HCT116 (cell line): ENCODE results near the gene KRT2. TPM values are rescaled to one million over a fixed set of nuclear protein-coding genes. Genes with fewer than 3 reads are reported as not detected.

Experiments
- ATAC-seq: fragments of 200-7000 bp; cut with Tn5 transposase; 2 replicates; pipeline ENCODE4 v1.9.1; 2020; ENCODE audit warnings: mild to moderate bottlenecking, moderate library complexity
- BruUV-seq: library from RNA; stranded (reverse); fragments of 400-500 nt; replicated peaks from 2 replicates; lab custom pipeline; 2021; lab: Mats Ljungman, UMichigan
- CTCF ChIA-PET: fragments of 300-600 bp; sonication (Branson Sonifier 250); formaldehyde crosslinking; loops from one replicate; lab custom pipeline; 2021; ENCODE audit warnings: antibody characterized with exemption; lab: Charles Lee
- POLR2A ChIA-PET: fragments of 300-600, 350-600 bp; sonication (Branson Sonifier 250); formaldehyde crosslinking; loops from one replicate; lab custom pipeline; 2021; ENCODE audit warnings: antibody characterized with exemption; lab: Charles Lee
- RAD21 ChIA-PET, 2 experiments: fragments of 300-600 bp; sonication (Branson Sonifier 250); formaldehyde crosslinking; loops; one replicate each; lab custom pipeline; 2023; ENCODE audit warnings: low total read pairs in 2 of 2; ENCODE audit not compliant: uncharacterized antibody in 2 of 2, unreplicated experiment in 2 of 2, low non-redundant PET in 1 of 2; lab: Charles Lee
- DNase-seq: peaks from one replicate; pipeline ENCODE4 v3.0.0-alpha.2; 2010; ENCODE audit warnings: low read depth, low spot score
- H2AFZ ChIP-seq: fragments of 200-600 bp; shearing (Covaris generic), sonication (generic); 2 replicates; pipeline ENCODE4 v1.6.1; 2017; ENCODE audit warnings: low read depth, mixed run types, mixed read lengths, antibody characterized with exemption, low read length; ENCODE audit not compliant: poor library complexity, severe bottlenecking
- H3K27ac ChIP-seq: 2 replicates; pipeline ENCODE4 v1.5.1; 2012; ENCODE audit warnings: low read depth, low read length
- H3K27me3 ChIP-seq: fragments of 200-600 bp; sonication (generic); 2 replicates; pipeline ENCODE4 v1.6.1; 2016; ENCODE audit warnings: mixed run types, low read length, mixed read lengths; ENCODE audit not compliant: insufficient read depth
- H3K36me3 ChIP-seq, 2 experiments: fragments of 200-500 bp in 1 of 2; fragments of 200-600 bp in 1 of 2; sonication (Bioruptor generic) in 1 of 2; sonication (generic) in 1 of 2; 2 replicates each; pipeline versions ENCODE4 v1.5.1 to v1.6.1; 2014 to 2016; ENCODE audit warnings: low read length in 2 of 2, inconsistent platforms in 1 of 2, mixed read lengths in 1 of 2, mixed run types in 1 of 2; ENCODE audit not compliant: insufficient read depth in 2 of 2, control insufficient read depth in 1 of 2
- H3K4me1 ChIP-seq, 2 experiments: fragments of 200-600 bp in 1 of 2; sonication (generic) in 1 of 2; 2 replicates each; pipeline versions ENCODE4 v1.5.1 to v1.6.1; 2012 to 2017; ENCODE audit warnings: low read length in 2 of 2, inconsistent platforms in 1 of 2, mild to moderate bottlenecking in 1 of 2, mixed read lengths in 1 of 2, mixed run types in 1 of 2, moderate library complexity in 1 of 2; ENCODE audit not compliant: insufficient read depth in 2 of 2, control insufficient read depth in 1 of 2
- H3K4me2 ChIP-seq: fragments of 200-600 bp; sonication (generic); 2 replicates; pipeline ENCODE4 v1.6.1; 2017; ENCODE audit warnings: mixed run types, low read length, mixed read lengths
- H3K4me3 ChIP-seq, 2 experiments: fragments of 200-600 bp in 1 of 2; sonication (generic) in 1 of 2; replicated peaks in 1 of 2; 2 replicates each; pipeline ENCODE4 v1.5.1; 2011 to 2016; ENCODE audit warnings: low read length in 2 of 2, control low read depth in 1 of 2, low read depth in 1 of 2, mild to moderate bottlenecking in 1 of 2, mixed read lengths in 1 of 2, mixed run types in 1 of 2
- H3K79me2 ChIP-seq: fragments of 200-600 bp; sonication (generic); 2 replicates; pipeline ENCODE4 v1.6.1; 2017; ENCODE audit warnings: mild to moderate bottlenecking, mixed run types, low read length, moderate library complexity, mixed read lengths; ENCODE audit not compliant: insufficient read depth
- H3K9ac ChIP-seq: fragments of 200-600 bp; sonication (generic); 2 replicates; pipeline ENCODE4 v1.6.1; 2016; ENCODE audit warnings: low read length, mixed read lengths
- H3K9me2 ChIP-seq: fragments of 200-600 bp; sonication (generic), shearing (Covaris generic); 2 replicates; pipeline ENCODE4 v1.6.1; 2017; ENCODE audit warnings: mixed run types, mild to moderate bottlenecking, moderate library complexity; ENCODE audit not compliant: insufficient read depth
- H3K9me3 ChIP-seq, 2 experiments: fragments of 200-500 bp in 1 of 2; fragments of 200-600 bp in 1 of 2; sonication (Bioruptor generic) in 1 of 2; sonication (generic) in 1 of 2; 2 replicates each; pipeline ENCODE4 v1.6.1; 2014 to 2017; ENCODE audit warnings: low read length in 2 of 2, mixed read lengths in 2 of 2, inconsistent platforms in 1 of 2, low read depth in 1 of 2, mild to moderate bottlenecking in 1 of 2, mixed run types in 1 of 2, moderate library complexity in 1 of 2; ENCODE audit not compliant: control insufficient read depth in 1 of 2, insufficient read depth in 1 of 2
- H4K20me1 ChIP-seq: fragments of 200-600 bp; sonication (generic), shearing (Covaris generic); 2 replicates; pipeline ENCODE4 v1.6.1; 2017; ENCODE audit warnings: mixed run types, mild to moderate bottlenecking, moderate library complexity; ENCODE audit not compliant: insufficient read depth
- CBX3 ChIP-seq: IDR thresholded peaks from 2 replicates; pipeline ENCODE4 v1.6.1; 2012; ENCODE audit warnings: low read depth
- EGR1 ChIP-seq: IDR thresholded peaks from 2 replicates; pipeline ENCODE4 v1.6.1; 2012; ENCODE audit warnings: low read depth
- ELF1 ChIP-seq: IDR thresholded peaks from 2 replicates; pipeline ENCODE4 v1.6.1; 2012; ENCODE audit warnings: low read depth, borderline replicate concordance
- EZH2 ChIP-seq: fragments of 200-600 bp; sonication (generic); IDR thresholded peaks from 2 replicates; pipeline ENCODE4 v1.6.1; 2017; ENCODE audit warnings: antibody characterized with exemption, mixed run types
- EZH2phosphoT487 ChIP-seq: fragments of 200-600 bp; IDR thresholded peaks from 2 replicates; pipeline ENCODE4 v1.6.1; 2018; ENCODE audit warnings: antibody characterized with exemption, borderline replicate concordance
- JUND ChIP-seq: IDR thresholded peaks from 2 replicates; pipeline ENCODE4 v1.6.1; 2012
- SIN3A ChIP-seq: IDR thresholded peaks from 2 replicates; pipeline ENCODE4 v1.6.1; 2012; ENCODE audit warnings: low read depth
- SP1 ChIP-seq: IDR thresholded peaks from 2 replicates; pipeline ENCODE4 v1.6.1; 2012; ENCODE audit warnings: low read depth
- TCF7L2 ChIP-seq: IDR thresholded peaks from 2 replicates; pipeline ENCODE4 v1.7.0; 2011; ENCODE audit warnings: borderline replicate concordance, inconsistent platforms; ENCODE audit not compliant: insufficient read depth, insufficient read length; ENCODE audit errors: extremely low read depth
- ZFX ChIP-seq: fragments of 450-650 bp; IDR thresholded peaks from 2 replicates; pipeline ENCODE4 v1.6.1; 2017
- intact Hi-C: fragments of 100-400 bp; cut with micrococcal nuclease; formaldehyde crosslinking; loops from 2 replicates; pipeline ENCODE4 v1.10.0; 2022
- total RNA-seq: library from RNA; stranded (reverse); gene quantifications from one replicate; pipeline ENCODE4 v1.2.1, GENCODE V29; 2021; ENCODE audit not compliant: unreplicated experiment
- TF ChIP-seq, protein P1 (sequence below): IDR thresholded peaks from 2 replicates; pipeline ENCODE4 v1.6.1; 2012
- TF ChIP-seq, protein P2 (sequence below): IDR thresholded peaks from 2 replicates; pipeline ENCODE4 v1.6.1; 2012; ENCODE audit warnings: low read depth
- TF ChIP-seq, protein P3 (sequence below), 3 experiments: fragments of 200-600 bp in 1 of 3; sonication (generic) in 1 of 3; IDR thresholded peaks in 2 of 3; conservative IDR thresholded peaks in 1 of 3; 2 replicates each; pipeline ENCODE4 v1.5.1; 2012 to 2017; ENCODE audit warnings: low read depth in 2 of 3, low read length in 2 of 3, antibody characterized with exemption in 1 of 3, borderline replicate concordance in 1 of 3, control low read depth in 1 of 3, mild to moderate bottlenecking in 1 of 3, mixed read lengths in 1 of 3, mixed run types in 1 of 3, moderate library complexity in 1 of 3; ENCODE audit not compliant: insufficient read depth in 1 of 3
- TF ChIP-seq, protein P4 (sequence below): IDR thresholded peaks from 2 replicates; pipeline ENCODE4 v1.6.1; 2012

The KRT2 gene
- total RNA-seq, 1 experiment from 2014 or later, result not detected

DNA sequence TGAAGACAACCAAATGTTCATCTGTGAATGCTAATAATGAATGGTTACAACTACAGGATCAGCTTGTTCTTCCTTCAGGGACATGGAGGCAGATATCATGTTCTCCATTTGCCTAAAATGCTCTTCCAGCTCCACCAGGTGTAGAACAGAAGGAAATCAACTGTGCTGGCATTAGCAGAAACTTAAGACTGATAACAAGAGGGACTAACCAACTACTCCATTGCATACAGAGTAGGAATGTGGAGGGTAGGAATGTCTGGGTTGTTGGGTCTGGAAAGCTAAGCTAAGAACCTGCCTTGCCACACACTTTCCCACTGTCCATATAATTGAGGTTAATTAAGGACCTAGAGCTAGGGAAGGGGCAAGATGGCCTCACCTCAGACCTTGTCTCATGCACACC lies 11.4 kb upstream of the KRT2 start:
- H3K4me3 ChIP-seq, result no peak overlapping the region
- no peak for ATAC-seq
- no peaks in the 10 kb centered on the region for H4K20me1 ChIP-seq
- H3K36me3 ChIP-seq, result no peaks in the 10 kb centered on the region
- H3K9me2 ChIP-seq, result no peaks in the 10 kb centered on the region
- RAD21 ChIA-PET, result no interaction called here
- no peak overlapping the region for H3K27ac ChIP-seq
- H2AFZ ChIP-seq, result no peak overlapping the region
- TF ChIP-seq ELF1, result no peak
- TF ChIP-seq EGR1, result no peak
- TF ChIP-seq, protein P1, sequence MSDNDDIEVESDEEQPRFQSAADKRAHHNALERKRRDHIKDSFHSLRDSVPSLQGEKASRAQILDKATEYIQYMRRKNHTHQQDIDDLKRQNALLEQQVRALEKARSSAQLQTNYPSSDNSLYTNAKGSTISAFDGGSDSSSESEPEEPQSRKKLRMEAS, result no peak
- no peak for TF ChIP-seq SIN3A
- TF ChIP-seq EZH2phosphoT487, result no peak
- no peak for TF ChIP-seq CBX3
- TF ChIP-seq, all 23 proteins: peak for 0
- Histone ChIP-seq H3K4me1 (no peaks in the 10 kb centered on the region), H3K27me3 (no peaks in the 10 kb centered on the region), H3K9ac (no peak overlapping the region), H3K4me2 (no peak overlapping the region), H3K79me2 (no peaks in the 10 kb centered on the region), H3K9me3 (no peaks in the 10 kb centered on the region)
- CTCF ChIA-PET, result interaction anchor here (1.3 kb wide), 1 partner anchor 207 kb away, joined by 3 read pairs; no protein-coding TSS in a partner anchor
- POLR2A ChIA-PET, result no interaction called here
- no peak for DNase-seq
- no TSS peak for BruUV-seq
- intact Hi-C loops, result no loop called here

DNA sequence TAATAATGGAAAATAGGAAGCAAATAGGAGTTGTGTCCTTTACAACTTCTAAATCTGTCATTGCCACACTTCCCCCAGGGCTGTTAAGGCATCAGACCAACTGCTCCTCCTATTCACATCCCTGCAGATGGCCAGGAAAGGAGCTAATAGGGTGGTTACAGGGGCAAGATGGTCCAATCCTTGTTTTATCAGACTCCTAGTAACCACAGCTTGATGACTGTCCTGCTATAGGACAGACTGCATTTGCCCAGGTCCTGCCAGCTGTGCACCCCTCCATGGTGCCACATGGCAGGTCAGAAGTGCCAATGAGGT lies 10.9 kb upstream of the KRT2 start:
- POLR2A ChIA-PET, result no interaction called here
- TF ChIP-seq JUND, result no peak
- TF ChIP-seq SP1, result no peak
- TF ChIP-seq, protein P2, sequence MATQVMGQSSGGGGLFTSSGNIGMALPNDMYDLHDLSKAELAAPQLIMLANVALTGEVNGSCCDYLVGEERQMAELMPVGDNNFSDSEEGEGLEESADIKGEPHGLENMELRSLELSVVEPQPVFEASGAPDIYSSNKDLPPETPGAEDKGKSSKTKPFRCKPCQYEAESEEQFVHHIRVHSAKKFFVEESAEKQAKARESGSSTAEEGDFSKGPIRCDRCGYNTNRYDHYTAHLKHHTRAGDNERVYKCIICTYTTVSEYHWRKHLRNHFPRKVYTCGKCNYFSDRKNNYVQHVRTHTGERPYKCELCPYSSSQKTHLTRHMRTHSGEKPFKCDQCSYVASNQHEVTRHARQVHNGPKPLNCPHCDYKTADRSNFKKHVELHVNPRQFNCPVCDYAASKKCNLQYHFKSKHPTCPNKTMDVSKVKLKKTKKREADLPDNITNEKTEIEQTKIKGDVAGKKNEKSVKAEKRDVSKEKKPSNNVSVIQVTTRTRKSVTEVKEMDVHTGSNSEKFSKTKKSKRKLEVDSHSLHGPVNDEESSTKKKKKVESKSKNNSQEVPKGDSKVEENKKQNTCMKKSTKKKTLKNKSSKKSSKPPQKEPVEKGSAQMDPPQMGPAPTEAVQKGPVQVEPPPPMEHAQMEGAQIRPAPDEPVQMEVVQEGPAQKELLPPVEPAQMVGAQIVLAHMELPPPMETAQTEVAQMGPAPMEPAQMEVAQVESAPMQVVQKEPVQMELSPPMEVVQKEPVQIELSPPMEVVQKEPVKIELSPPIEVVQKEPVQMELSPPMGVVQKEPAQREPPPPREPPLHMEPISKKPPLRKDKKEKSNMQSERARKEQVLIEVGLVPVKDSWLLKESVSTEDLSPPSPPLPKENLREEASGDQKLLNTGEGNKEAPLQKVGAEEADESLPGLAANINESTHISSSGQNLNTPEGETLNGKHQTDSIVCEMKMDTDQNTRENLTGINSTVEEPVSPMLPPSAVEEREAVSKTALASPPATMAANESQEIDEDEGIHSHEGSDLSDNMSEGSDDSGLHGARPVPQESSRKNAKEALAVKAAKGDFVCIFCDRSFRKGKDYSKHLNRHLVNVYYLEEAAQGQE, result no peak
- TF ChIP-seq TCF7L2, result no peak
- no peak for TF ChIP-seq EZH2
- TF ChIP-seq, protein P3, sequence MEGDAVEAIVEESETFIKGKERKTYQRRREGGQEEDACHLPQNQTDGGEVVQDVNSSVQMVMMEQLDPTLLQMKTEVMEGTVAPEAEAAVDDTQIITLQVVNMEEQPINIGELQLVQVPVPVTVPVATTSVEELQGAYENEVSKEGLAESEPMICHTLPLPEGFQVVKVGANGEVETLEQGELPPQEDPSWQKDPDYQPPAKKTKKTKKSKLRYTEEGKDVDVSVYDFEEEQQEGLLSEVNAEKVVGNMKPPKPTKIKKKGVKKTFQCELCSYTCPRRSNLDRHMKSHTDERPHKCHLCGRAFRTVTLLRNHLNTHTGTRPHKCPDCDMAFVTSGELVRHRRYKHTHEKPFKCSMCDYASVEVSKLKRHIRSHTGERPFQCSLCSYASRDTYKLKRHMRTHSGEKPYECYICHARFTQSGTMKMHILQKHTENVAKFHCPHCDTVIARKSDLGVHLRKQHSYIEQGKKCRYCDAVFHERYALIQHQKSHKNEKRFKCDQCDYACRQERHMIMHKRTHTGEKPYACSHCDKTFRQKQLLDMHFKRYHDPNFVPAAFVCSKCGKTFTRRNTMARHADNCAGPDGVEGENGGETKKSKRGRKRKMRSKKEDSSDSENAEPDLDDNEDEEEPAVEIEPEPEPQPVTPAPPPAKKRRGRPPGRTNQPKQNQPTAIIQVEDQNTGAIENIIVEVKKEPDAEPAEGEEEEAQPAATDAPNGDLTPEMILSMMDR (IDR thresholded peaks at IDR 0.05 in 2 of 3, conservative IDR thresholded peaks at IDR 0.05 in 1 of 3; ENCODE audit: borderline replicate concordance in 1 of 3, insufficient read depth in 1 of 3, low read depth in 2 of 3, low read length in 2 of 3), result no peak
- TF ChIP-seq, protein P4, sequence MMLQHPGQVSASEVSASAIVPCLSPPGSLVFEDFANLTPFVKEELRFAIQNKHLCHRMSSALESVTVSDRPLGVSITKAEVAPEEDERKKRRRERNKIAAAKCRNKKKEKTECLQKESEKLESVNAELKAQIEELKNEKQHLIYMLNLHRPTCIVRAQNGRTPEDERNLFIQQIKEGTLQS, result no peak
- no peak for TF ChIP-seq ZFX
- Histone ChIP-seq H3K4me2 (no peak overlapping the region), H3K9me3 (no peaks in the 10 kb centered on the region), H3K27ac (no peak overlapping the region), H3K36me3 (no peaks in the 10 kb centered on the region), H3K9ac (no peak overlapping the region), H3K27me3 (no peaks in the 10 kb centered on the region), H2AFZ (no peak overlapping the region), H3K4me3 (no peak overlapping the region), H3K9me2 (no peaks in the 10 kb centered on the region), H3K4me1 (no peaks in the 10 kb centered on the region), H3K79me2 (no peaks in the 10 kb centered on the region), H4K20me1 (no peaks in the 10 kb centered on the region)
- ATAC-seq (no peak), DNase-seq (no peak)
- no TSS peak for BruUV-seq
- CTCF ChIA-PET, result interaction anchor here (1.3 kb wide), 1 partner anchor 208 kb away, joined by 3 read pairs; no protein-coding TSS in a partner anchor
- RAD21 ChIA-PET, result no interaction called here
- intact Hi-C loops, result no loop called here
